ENCODE data around the gene MRPL28.
"Not testable (repeated sequence)": the region's sequence is repeated elsewhere in the genome, so short reads cannot be mapped to it uniquely, and the experiment has no call there.

MRPL28 gene

DNA sequence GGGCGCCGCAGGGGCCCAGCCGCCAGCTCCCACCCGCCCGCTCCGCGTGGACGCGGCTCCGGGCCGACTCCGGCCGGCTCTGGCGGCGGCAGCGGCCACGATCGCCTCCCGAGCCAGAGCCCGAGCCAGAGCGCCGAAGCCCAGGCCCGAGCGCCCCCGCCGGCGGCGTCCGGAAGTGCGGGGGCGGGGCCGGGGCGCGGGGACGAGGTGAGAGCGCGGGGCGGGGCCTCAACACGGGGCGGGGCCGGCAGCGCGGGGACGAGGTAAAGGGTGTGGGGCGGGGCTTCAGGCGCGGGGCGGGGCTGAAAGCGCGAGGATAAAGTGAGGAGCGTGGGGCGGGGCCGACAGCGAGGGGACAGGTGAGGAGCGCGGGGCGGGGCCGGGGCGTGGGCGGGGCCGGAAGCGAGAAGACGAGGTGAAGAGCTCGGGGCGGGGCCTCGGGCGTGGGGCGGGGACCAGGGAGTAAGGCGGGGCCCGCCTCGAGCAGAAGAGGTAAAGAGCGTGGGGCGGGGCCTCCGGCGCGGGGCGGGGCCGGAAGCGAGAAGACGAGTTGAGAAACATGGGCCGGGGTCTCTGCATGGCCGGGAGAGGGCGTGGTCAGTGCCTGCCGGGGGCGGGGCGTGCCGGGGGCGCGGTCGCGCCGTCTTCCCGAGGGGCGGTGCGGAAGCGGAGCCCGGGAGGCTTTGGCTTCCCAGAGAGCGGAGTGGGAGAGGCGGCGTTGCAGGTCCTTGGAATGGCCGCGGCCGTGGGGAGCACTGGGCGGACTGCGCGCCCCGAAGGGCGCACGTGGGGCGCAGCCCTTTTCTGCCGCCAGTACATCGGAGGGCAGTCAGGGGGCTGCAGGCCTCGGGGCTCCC is 17.6 kb downstream of the MRPL28 start, which contains the start of gene AXIN1:
Gene AXIN1 (minus strand): TSS at position 177 of the 857 bp plus-strand sequence. CDS start 5,698 bp downstream, outside the sequence.
- DNase-seq (ENCODE audit: low read depth): peak; percentile 89
- TF ChIP-seq, protein P1, sequence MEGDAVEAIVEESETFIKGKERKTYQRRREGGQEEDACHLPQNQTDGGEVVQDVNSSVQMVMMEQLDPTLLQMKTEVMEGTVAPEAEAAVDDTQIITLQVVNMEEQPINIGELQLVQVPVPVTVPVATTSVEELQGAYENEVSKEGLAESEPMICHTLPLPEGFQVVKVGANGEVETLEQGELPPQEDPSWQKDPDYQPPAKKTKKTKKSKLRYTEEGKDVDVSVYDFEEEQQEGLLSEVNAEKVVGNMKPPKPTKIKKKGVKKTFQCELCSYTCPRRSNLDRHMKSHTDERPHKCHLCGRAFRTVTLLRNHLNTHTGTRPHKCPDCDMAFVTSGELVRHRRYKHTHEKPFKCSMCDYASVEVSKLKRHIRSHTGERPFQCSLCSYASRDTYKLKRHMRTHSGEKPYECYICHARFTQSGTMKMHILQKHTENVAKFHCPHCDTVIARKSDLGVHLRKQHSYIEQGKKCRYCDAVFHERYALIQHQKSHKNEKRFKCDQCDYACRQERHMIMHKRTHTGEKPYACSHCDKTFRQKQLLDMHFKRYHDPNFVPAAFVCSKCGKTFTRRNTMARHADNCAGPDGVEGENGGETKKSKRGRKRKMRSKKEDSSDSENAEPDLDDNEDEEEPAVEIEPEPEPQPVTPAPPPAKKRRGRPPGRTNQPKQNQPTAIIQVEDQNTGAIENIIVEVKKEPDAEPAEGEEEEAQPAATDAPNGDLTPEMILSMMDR (conservative IDR thresholded peaks at IDR 0.05; ENCODE audit: low read length): no peak; the same call in 1 of the 2 replicates
- H3K4me3 ChIP-seq (ENCODE audit: low read length): peak within 1 kb of the TSS; percentile 69

DNA sequence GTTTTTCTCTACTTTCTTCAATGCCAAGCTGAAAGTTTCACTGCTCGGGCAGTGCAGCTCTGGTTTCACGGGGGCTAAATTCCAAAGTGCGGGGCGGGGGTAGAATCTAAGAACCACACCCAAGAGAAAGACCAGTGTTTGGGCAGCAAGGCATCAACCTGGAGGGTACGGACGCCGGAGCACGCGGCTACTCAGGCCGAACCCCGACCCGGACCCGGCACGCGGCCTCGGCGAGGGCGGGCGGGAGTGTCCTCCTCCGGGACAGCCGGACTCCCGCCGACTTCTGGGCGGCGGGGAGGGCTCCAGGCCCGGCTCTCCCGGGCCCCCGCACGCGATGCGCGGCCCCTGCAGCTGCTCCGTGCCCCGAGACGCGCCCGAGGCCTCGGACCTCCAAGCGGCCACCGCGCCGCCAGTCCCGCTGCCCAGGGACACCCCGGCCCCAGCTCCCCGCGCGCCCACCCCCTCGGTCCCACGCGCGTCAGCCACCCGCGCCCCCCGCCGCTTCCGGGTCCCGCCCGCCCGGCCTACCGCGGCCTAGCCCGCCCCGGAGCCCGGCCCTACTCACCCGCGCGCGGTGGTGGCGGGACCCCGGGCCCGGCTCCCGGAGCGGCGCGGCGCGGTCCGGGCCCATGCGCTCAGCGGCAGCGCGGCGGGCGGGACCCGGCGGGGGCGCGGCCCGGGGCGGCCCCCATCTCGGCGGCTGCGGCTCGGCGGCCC is 18.4 kb downstream of the MRPL28 start:
- no peak for DNase-seq (ENCODE audit: low read depth)
- H3K4me3 ChIP-seq (ENCODE audit: low read length): peak overlapping the region; percentile 69
- TF ChIP-seq, protein P1 (conservative IDR thresholded peaks at IDR 0.05; ENCODE audit: low read length): no peak

GRCh38 chr16:350203-350602 is 20.1 kb downstream of the MRPL28 start:
- DNase-seq (ENCODE audit: low read depth): no peak
- TF ChIP-seq, protein P1 (conservative IDR thresholded peaks at IDR 0.05; ENCODE audit: low read length): no peak
- H3K4me3 ChIP-seq (ENCODE audit: low read length): no peak overlapping the region

DNA sequence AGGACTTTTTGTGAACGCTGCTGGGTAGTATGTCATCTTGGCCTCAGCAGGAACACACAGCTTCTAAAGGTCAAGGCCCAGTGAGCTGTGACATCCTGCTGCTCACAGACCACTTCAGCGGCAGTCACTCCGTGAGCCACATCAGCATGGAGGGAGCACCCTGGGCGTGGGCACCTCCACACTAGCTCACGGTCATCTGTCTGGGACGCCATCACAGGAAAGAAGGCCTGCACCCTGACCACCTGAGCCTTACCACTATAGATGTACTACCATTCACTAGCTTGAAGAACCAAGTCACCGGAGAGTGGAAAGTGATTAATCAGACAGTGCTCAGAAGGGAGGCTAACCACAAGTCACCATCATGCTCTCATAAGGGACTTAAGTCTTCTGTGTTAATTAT is 21.1 kb downstream of the MRPL28 start:
- DNase-seq (ENCODE audit: low read depth): no peak
- TF ChIP-seq, protein P1 (conservative IDR thresholded peaks at IDR 0.05; ENCODE audit: low read length): no peak
- H3K4me3 ChIP-seq (ENCODE audit: low read length): no peak overlapping the region

DNA sequence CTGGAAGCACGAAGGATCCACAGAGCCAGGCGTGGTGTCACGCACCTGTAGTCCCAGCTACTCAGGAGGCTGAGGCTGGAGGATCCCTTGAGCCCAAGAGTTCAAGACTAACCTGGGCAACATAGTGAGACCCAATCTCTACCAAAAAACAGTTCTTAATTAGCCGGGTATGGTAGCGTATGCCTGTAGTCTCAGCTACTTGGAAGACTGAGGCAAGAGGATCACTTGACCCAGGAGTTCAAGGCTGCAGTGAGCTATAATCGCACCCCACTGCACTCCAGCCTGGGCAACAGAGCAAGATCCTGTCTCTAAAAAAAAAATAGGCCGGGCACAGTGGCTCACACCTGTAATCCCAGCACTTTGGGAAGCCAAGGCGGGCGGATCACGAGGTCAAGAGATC is 21.8 kb downstream of the MRPL28 start:
- not testable (repeated sequence) for H3K4me3 ChIP-seq (ENCODE audit: low read length); DNase-seq (ENCODE audit: low read depth)

- TF ChIP-seq, protein P1 (conservative IDR thresholded peaks at IDR 0.05; ENCODE audit: low read length): no peak
- no peak for DNase-seq (ENCODE audit: low read depth)
- no peak overlapping the region for H3K4me3 ChIP-seq (ENCODE audit: low read length)
Measured at GRCh38 chr16:347203-347602, 23.1 kb downstream of the MRPL28 start.

DNA sequence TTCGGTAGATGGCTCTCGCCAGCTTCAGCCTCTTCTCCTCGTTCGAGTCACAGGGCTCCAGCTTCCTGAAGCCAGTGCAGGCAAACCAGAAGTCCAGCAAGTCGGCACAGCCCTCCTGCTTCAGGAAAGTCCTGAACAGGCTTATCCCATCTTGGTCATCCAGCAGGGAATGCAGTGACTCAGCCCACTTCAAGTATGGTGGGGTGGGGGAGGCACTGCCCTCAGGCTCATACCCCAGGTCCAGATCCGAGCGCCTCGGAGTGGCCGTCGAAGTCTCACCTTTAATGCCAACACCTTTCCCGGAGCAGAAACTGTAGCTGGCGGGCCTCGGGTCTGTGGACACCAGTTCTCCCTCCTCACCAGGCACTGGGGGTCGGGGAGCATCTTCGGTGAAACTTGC is 23.8 kb downstream of the MRPL28 start:
- no peak overlapping the region for H3K4me3 ChIP-seq (ENCODE audit: low read length)
- DNase-seq (ENCODE audit: low read depth): no peak
- TF ChIP-seq, protein P1 (conservative IDR thresholded peaks at IDR 0.05; ENCODE audit: low read length): no peak

Measured in AG10803 (cell line).